NCI-H146 treated with DMSO at 0.1 percent for 48 hours (cell line): ENCODE measurements around the gene GRM6.

Experiments used
- DNase-seq: peaks from one replicate; lab custom pipeline; 2025; ENCODE audit not compliant: unreplicated experiment; lab: John Stamatoyannopoulos, UW

Gene GRM6

GRCh38 chr5:178984145-178985072 is 10.7 kb downstream of the GRM6 start:
- DNase-seq = no peak

- DNase-seq = no peak
These were observed 11.4 kb downstream of the GRM6 start for GRCh38 chr5:178983728-178984127.

GRCh38 chr5:178982941-178983340 is 12.2 kb downstream of the GRM6 start:
- no peak for DNase-seq

DNA sequence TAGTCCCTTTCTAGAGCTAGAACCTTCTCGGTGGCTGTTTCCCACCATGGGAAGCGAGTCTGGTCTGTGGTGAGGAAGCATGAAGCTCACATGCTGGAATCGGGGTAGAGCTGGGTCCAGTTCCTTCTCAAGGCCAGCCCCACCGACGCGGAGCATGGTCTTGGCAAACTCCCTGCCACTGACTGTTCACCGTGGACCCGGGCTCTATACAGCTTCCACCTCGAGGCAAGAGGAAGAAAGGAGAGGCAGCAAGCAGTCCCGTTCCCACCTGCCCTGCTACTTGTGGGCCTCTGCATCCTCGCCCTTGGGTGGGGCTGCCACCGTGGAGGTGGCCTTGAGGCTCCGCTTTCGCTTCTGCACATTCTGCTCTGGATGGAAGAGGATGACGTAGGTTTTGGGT is 13.7 kb downstream of the GRM6 start:
- no peak for DNase-seq

DNA sequence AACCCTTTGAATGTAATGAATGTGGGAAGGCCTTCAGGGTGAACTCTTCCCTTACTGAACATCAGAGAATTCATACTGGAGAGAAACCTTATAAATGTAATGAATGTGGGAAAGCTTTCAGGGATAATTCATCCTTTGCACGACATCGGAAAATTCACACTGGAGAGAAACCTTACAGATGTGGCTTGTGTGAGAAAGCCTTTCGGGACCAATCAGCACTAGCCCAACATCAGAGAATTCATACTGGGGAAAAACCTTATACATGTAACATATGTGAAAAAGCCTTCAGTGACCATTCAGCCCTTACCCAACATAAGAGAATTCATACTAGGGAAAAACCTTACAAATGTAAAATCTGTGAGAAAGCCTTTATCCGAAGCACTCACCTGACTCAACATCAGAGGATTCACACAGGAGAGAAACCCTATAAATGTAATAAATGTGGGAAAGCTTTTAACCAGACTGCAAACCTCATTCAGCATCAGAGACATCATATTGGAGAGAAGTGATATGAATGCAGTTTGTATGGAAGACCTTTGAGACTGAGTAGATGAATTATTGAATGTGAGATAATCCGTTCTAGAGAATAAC is 29.6 kb downstream of the GRM6 start:
- no peak for DNase-seq

- DNase-seq = no peak
These were observed 53.8 kb downstream of the GRM6 start for GRCh38 chr5:178941361-178941760.

DNA sequence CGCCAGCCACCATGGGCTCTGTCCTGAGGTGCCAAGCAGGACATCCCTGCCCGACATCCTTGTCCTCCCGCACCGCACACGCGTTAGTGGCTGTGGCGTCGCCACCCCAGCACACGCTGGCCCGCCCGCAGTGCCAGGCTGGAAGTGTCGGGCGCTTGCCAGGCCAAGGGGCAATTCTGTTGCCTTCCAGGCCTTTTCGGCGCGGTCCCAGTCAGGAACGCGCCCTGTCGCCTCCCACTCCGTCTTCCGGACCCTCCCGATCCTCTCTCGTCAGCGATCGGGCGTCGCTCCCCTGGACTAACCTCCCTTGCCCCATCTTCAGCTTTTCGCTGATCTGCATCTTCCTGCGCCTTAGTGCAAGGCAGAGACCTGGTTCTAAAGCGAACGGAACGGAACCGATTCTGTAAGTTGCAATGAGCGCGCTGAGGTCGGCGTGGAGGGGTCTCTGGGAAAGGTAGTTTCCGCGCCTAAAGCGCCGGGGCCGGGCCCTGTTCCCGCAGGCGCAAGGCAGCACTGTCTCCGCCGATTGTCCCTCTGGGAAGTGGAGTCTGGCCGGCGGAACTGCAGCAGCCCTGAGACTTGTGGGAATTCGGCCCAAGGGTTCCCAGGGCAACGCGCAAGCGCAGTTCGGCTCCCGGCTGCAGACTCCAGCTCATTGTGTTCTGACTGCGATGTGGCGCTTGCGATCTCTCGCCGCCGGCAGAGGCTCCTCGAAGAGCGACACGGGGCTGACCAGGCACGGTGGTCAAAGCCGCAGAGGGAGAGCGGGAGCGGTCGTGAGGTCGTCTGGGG is 54.4 kb downstream of the GRM6 start, which contains the start of gene ZNF454:
Gene ZNF454, plus strand, starts transcription at position 630 of the 792 bp plus-strand sequence. CDS start 1,594 bp downstream, outside the sequence.
- no peak for DNase-seq

GRCh38 chr5:178931846-178932760 is 63.0 kb downstream of the GRM6 start:
- DNase-seq = no peak
